Astrocyte (in vitro differentiated cells and primary cell): ENCODE measurements around the gene FN1.

Experiments used
- EZH2 ChIP-seq: IDR thresholded peaks from 2 replicates; pipeline ENCODE4 v1.6.1; 2012; ENCODE audit warnings: mild to moderate bottlenecking, low read length, inconsistent platforms; ENCODE audit not compliant: insufficient read depth
- TF ChIP-seq, protein P1 (sequence below): IDR thresholded peaks from 2 replicates; pipeline ENCODE4 v1.5.1; 2011; ENCODE audit warnings: low read depth, mild to moderate bottlenecking, inconsistent platforms, low read length, moderate library complexity; ENCODE audit not compliant: insufficient read depth

DNA sequence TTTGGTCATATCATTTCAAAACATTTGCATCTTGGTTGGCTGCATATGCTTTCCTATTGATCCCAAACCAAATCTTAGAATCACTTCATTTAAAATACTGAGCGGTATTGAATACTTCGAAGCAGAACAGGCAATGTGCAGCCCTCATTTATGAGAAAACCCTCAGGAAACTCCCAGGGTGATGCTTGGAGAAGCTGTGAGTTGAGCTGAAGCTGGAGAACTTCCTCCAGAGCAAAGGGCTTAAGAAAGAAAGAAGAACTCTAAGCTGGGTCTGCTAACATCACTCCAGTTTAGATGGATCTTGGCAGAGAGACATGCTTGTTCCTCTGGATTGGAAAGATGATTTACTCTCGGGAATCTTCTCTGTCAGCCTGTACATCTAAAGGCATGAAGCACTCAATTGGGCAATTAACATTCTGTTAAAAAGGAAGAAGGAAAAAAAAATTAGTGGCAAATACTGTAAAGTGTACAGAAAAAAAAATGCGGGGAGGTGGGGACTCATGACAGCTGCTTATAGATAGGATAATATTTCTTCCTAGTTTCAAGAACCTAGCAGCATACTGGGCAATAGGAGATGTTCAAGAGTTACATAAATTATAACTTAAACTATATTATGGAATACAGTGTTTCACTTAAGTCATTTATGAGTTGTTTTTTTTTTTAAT, 74.5 kb downstream of the FN1 start:
- TF ChIP-seq, protein P1, sequence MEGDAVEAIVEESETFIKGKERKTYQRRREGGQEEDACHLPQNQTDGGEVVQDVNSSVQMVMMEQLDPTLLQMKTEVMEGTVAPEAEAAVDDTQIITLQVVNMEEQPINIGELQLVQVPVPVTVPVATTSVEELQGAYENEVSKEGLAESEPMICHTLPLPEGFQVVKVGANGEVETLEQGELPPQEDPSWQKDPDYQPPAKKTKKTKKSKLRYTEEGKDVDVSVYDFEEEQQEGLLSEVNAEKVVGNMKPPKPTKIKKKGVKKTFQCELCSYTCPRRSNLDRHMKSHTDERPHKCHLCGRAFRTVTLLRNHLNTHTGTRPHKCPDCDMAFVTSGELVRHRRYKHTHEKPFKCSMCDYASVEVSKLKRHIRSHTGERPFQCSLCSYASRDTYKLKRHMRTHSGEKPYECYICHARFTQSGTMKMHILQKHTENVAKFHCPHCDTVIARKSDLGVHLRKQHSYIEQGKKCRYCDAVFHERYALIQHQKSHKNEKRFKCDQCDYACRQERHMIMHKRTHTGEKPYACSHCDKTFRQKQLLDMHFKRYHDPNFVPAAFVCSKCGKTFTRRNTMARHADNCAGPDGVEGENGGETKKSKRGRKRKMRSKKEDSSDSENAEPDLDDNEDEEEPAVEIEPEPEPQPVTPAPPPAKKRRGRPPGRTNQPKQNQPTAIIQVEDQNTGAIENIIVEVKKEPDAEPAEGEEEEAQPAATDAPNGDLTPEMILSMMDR, result no peak
- no peak for TF ChIP-seq EZH2
